IMR-90 (cell line): Measurements from ENCODE around the gene RSAD1.

Experiments used
- BHLHE40 ChIP-seq: fragments of 150-350 bp; IDR thresholded peaks from 2 replicates; pipeline ENCODE4 v1.6.1; 2016; ENCODE audit warnings: mild to moderate bottlenecking, low read depth, low read length
- CEBPB ChIP-seq: IDR thresholded peaks from 2 replicates; pipeline ENCODE4 v1.6.1; 2012; ENCODE audit warnings: low read depth, low read length, improper control_type of control experiment
- CTCF ChIP-seq: conservative IDR thresholded peaks from 2 replicates; pipeline ENCODE4 v1.5.1; 2012; ENCODE audit warnings: mild to moderate bottlenecking, low read depth, low read length, improper control_type of control experiment
- ELK1 ChIP-seq: fragments of 150-350 bp; IDR thresholded peaks from 2 replicates; pipeline ENCODE4 v1.6.1; 2016; ENCODE audit warnings: low read depth, mild to moderate bottlenecking, low read length, moderate library complexity, borderline replicate concordance
- FOS ChIP-seq: fragments of 150-350 bp; IDR thresholded peaks from 2 replicates; pipeline ENCODE4 v1.6.1; 2016; ENCODE audit warnings: low read depth, low read length
- POLR2A ChIP-seq: IDR thresholded peaks from 2 replicates; pipeline ENCODE4 v1.6.1; 2012; ENCODE audit warnings: mild to moderate bottlenecking, low read depth, low read length
- RAD21 ChIP-seq: IDR thresholded peaks from 2 replicates; pipeline ENCODE4 v1.6.1; 2012; ENCODE audit warnings: low read length, improper control_type of control experiment
- RFX5 ChIP-seq: IDR thresholded peaks from 2 replicates; pipeline ENCODE4 v1.8.0; 2012; ENCODE audit warnings: low read depth, mild to moderate bottlenecking, low read length, moderate library complexity
- USF2 ChIP-seq: fragments of 150-350 bp; IDR thresholded peaks from 2 replicates; pipeline ENCODE4 v1.6.1; 2017; ENCODE audit warnings: mild to moderate bottlenecking, antibody characterized with exemption, low read length, low read depth

GRCh38 chr17:50469208-50469605, 9.5 kb upstream of the RSAD1 start:
- TF ChIP-seq CTCF (no peak), USF2 (no peak), RFX5 (no peak), CEBPB (no peak), POLR2A (no peak), RAD21 (no peak), ELK1 (no peak), BHLHE40 (no peak), FOS (no peak)
